ENCODE measurements around the gene CMPK2.

CMPK2 gene

GRCh38 chr2:6806604-6807003 lies 59.1 kb downstream of the CMPK2 start:
- no peak for DNase-seq

DNA sequence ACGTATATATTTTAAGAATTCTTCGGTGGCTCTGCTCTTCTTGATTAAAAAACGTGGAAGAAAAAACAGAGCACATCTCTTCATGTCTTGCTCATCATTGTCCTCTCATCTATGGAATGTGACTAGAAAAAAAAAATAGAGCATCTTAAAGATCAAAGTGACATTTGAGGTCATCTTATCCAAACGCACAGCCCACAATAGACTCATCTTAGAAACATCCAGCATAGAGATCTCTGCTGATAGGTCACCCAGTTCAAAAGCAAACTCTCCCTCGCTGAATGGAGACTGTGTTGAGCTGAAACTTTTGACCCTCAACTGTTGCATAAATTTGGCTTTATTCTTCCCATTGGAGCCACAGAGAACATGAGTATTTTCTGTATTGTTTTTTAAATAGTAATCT lies 65.2 kb downstream of the CMPK2 start:
- DNase-seq: no peak

Data from NCI-H1092 treated with DMSO at 0.1 percent for 48 hours (cell line).